Trophoblast cell (in vitro differentiated cells and primary cell): ENCODE measurements around the gene SLC10A1. TPM values are rescaled to one million over a fixed set of nuclear protein-coding genes. Genes with fewer than 3 reads are reported as not detected.

Experiments used
- DNase-seq, 2 donors: peaks; one replicate each; pipeline ENCODE4 v3.0.0-alpha.2; 2016
- H2AFZ ChIP-seq: 2 replicates; pipeline ENCODE4 v1.6.1; 2013; ENCODE audit warnings: low read length, moderate library complexity, mild to moderate bottlenecking; ENCODE audit not compliant: insufficient read depth, poor library complexity
- H2AK5ac ChIP-seq: 2 replicates; pipeline ENCODE4 v1.6.1; 2013; ENCODE audit warnings: mild to moderate bottlenecking, low read length
- H2BK120ac ChIP-seq: 2 replicates; pipeline ENCODE4 v1.6.1; 2013; ENCODE audit warnings: low read length, mild to moderate bottlenecking, moderate library complexity; ENCODE audit not compliant: insufficient read depth, poor library complexity
- H2BK12ac ChIP-seq: 2 replicates; pipeline ENCODE4 v1.6.1; 2013; ENCODE audit warnings: mild to moderate bottlenecking, low read length, moderate library complexity
- H2BK5ac ChIP-seq: 2 replicates; pipeline ENCODE4 v1.6.1; 2013; ENCODE audit warnings: low read length, low read depth, moderate library complexity, mild to moderate bottlenecking; ENCODE audit not compliant: poor library complexity
- H3K14ac ChIP-seq: 2 replicates; pipeline ENCODE4 v1.6.1; 2013; ENCODE audit warnings: mild to moderate bottlenecking, low read length
- H3K18ac ChIP-seq: 2 replicates; pipeline ENCODE4 v1.6.1; 2013; ENCODE audit warnings: mild to moderate bottlenecking, low read length
- H3K23ac ChIP-seq: 2 replicates; pipeline ENCODE4 v1.6.1; 2013; ENCODE audit warnings: low read length
- H3K27ac ChIP-seq: 2 replicates; pipeline ENCODE4 v1.5.1; 2013; ENCODE audit warnings: low read depth, mild to moderate bottlenecking, inconsistent platforms, low read length, moderate library complexity
- H3K27me3 ChIP-seq: 2 replicates; pipeline ENCODE4 v1.6.1; 2013; ENCODE audit warnings: inconsistent platforms, mild to moderate bottlenecking, low read length, moderate library complexity; ENCODE audit not compliant: insufficient read depth
- H3K36me3 ChIP-seq, 2 experiments: 1 replicate in 1 of 2; 2 replicates in 1 of 2; pipeline ENCODE4 v1.6.1; 2013; ENCODE audit warnings: low read length in 2 of 2, mild to moderate bottlenecking in 2 of 2, moderate library complexity in 1 of 2; ENCODE audit not compliant: insufficient read depth in 2 of 2, control insufficient read depth in 1 of 2
- H3K4ac ChIP-seq: 2 replicates; pipeline ENCODE4 v1.6.1; 2013; ENCODE audit warnings: low read depth, mild to moderate bottlenecking, low read length, moderate library complexity
- H3K4me1 ChIP-seq, 2 experiments: 1 replicate in 1 of 2; 2 replicates in 1 of 2; pipeline ENCODE4 v1.6.1; 2013; ENCODE audit warnings: low read length in 2 of 2, mild to moderate bottlenecking in 2 of 2, moderate library complexity in 1 of 2; ENCODE audit not compliant: insufficient read depth in 2 of 2, control insufficient read depth in 1 of 2
- H3K4me2 ChIP-seq: 2 replicates; pipeline ENCODE4 v1.6.1; 2013; ENCODE audit warnings: inconsistent platforms, mild to moderate bottlenecking, low read length, moderate library complexity
- H3K4me3 ChIP-seq: 2 replicates; pipeline ENCODE4 v1.5.1; 2013; ENCODE audit warnings: mild to moderate bottlenecking, low read depth, low read length, inconsistent platforms
- H3K79me1 ChIP-seq: one replicate; pipeline ENCODE4 v1.6.1; 2013; ENCODE audit warnings: low read length
- H3K79me2 ChIP-seq: 2 replicates; pipeline ENCODE4 v1.6.1; 2013; ENCODE audit warnings: low read length, mild to moderate bottlenecking; ENCODE audit not compliant: control insufficient read depth, insufficient read depth, poor library complexity
- H3K9ac ChIP-seq: 2 replicates; pipeline ENCODE4 v1.6.1; 2013; ENCODE audit warnings: mild to moderate bottlenecking, low read length
- H3K9me3 ChIP-seq: 2 replicates; pipeline ENCODE4 v1.6.1; 2013; ENCODE audit warnings: low read depth, mild to moderate bottlenecking, control low read depth, inconsistent platforms, low read length; ENCODE audit not compliant: insufficient read depth
- H4K12ac ChIP-seq: 2 replicates; pipeline ENCODE4 v1.6.1; 2013; ENCODE audit warnings: low read depth, mild to moderate bottlenecking, low read length, moderate library complexity
- H4K8ac ChIP-seq: 2 replicates; pipeline ENCODE4 v1.6.1; 2013; ENCODE audit warnings: low read depth, mild to moderate bottlenecking, low read length, moderate library complexity
- H4K91ac ChIP-seq: one replicate; pipeline ENCODE4 v1.6.1; 2013; ENCODE audit warnings: low read depth, mild to moderate bottlenecking, low read length, moderate library complexity
- WGBS: extraction: QIAGEN DNeasy Blood & Tissue Kit; methylation state at CpG from one replicate; pipeline ENCODE4 v1.1.7; 2013; ENCODE audit warnings: missing lambda C conversion rate; ENCODE audit not compliant: insufficient read length, insufficient coverage; ENCODE audit errors: extremely low coverage; 5-methylcytosine and 5-hydroxymethylcytosine counted together
- polyA plus RNA-seq: library from polyadenylated mRNA; stranded (reverse); fragments of 200-250 nt; gene quantifications from 2 replicates; pipeline ENCODE4 v1.2.3, GENCODE V29; 2013

SLC10A1 gene
- 0.07 TPM in 2 replicates for polyA plus RNA-seq

GRCh38 chr14:69796797-69797500 is at the start of gene SLC10A1:
TSS of gene SLC10A1 (minus strand) at chr14:69797241. CDS start at chr14:69797155, 86 bp downstream.
- no CpG with 5 or more reads among the region's 11 CpGs for WGBS
- no peak within 1 kb of the TSS for H2BK12ac ChIP-seq
- H3K27ac ChIP-seq, result no peak within 1 kb of the TSS
- H3K4ac ChIP-seq, result no peak within 1 kb of the TSS
- H3K4me3 ChIP-seq, result no peak within 1 kb of the TSS
- no peak within 1 kb of the TSS for H3K9ac ChIP-seq
- no peak within 1 kb of the TSS for H3K4me2 ChIP-seq
- H4K91ac ChIP-seq, result no peak within 1 kb of the TSS
- H3K4me1 ChIP-seq, result no peaks in the 10 kb centered on the region
- H2BK120ac ChIP-seq, result no peak within 1 kb of the TSS
- no peaks in the 10 kb centered on the region for H3K79me2 ChIP-seq
- no peak within 1 kb of the TSS for H4K8ac ChIP-seq
- H3K9me3 ChIP-seq, result peaks cover 2% of the 10 kb centered on the region
- no peaks in the 10 kb centered on the region for H3K36me3 ChIP-seq
- no peak within 1 kb of the TSS for H3K23ac ChIP-seq
- H3K14ac ChIP-seq, result no peak within 1 kb of the TSS
- no peak within 1 kb of the TSS for H2BK5ac ChIP-seq
- H3K18ac ChIP-seq, result no peak within 1 kb of the TSS
- H2AFZ ChIP-seq, result no peak within 1 kb of the TSS
- no peaks in the 10 kb centered on the region for H3K27me3 ChIP-seq
- H3K79me1 ChIP-seq, result no peaks in the 10 kb centered on the region
- DNase-seq, result no peak
- no peak within 1 kb of the TSS for H2AK5ac ChIP-seq
- H4K12ac ChIP-seq, result no peak within 1 kb of the TSS

GRCh38 chr14:69845787-69846186 is 48.7 kb upstream of the SLC10A1 start:
- no peak overlapping the region for H3K4ac ChIP-seq

GRCh38 chr14:69845050-69845581 is 48.1 kb upstream of the SLC10A1 start:
- no peak for DNase-seq
- no peaks in the 10 kb centered on the region for H3K9me3 ChIP-seq
- H2BK120ac ChIP-seq, result no peak overlapping the region
- no peak overlapping the region for H3K18ac ChIP-seq
- H3K79me1 ChIP-seq, result no peaks in the 10 kb centered on the region
- no peak overlapping the region for H3K4ac ChIP-seq
- no peak overlapping the region for H3K27ac ChIP-seq
- no CpG with 5 or more reads among the region's 2 CpGs for WGBS
- H2BK5ac ChIP-seq, result no peak overlapping the region
- H3K27me3 ChIP-seq, result no peaks in the 10 kb centered on the region
- H3K23ac ChIP-seq, result no peak overlapping the region
- H4K12ac ChIP-seq, result no peak overlapping the region
- H3K79me2 ChIP-seq, result no peaks in the 10 kb centered on the region
- no peaks in the 10 kb centered on the region for H3K36me3 ChIP-seq
- H2BK12ac ChIP-seq, result no peak overlapping the region
- no peak overlapping the region for H3K4me3 ChIP-seq
- H3K4me2 ChIP-seq, result no peak overlapping the region
- no peak overlapping the region for H3K9ac ChIP-seq
- H3K4me1 ChIP-seq, result no peaks in the 10 kb centered on the region
- H2AFZ ChIP-seq, result no peak overlapping the region
- no peak overlapping the region for H4K91ac ChIP-seq
- H4K8ac ChIP-seq, result no peak overlapping the region
- no peak overlapping the region for H3K14ac ChIP-seq
- no peak overlapping the region for H2AK5ac ChIP-seq

More at GRCh38 chr14:69845787-69846186, 48.7 kb upstream of the SLC10A1 start:
- H2BK12ac ChIP-seq, result no peak overlapping the region
- H2AFZ ChIP-seq, result no peak overlapping the region
- H3K4me3 ChIP-seq, result no peak overlapping the region
- no peaks in the 10 kb centered on the region for H3K4me1 ChIP-seq
- no peaks in the 10 kb centered on the region for H3K9me3 ChIP-seq
- no peaks in the 10 kb centered on the region for H3K79me1 ChIP-seq
- no peak overlapping the region for H4K91ac ChIP-seq
- H3K27ac ChIP-seq, result no peak overlapping the region
- H2AK5ac ChIP-seq, result no peak overlapping the region
- no peak overlapping the region for H3K14ac ChIP-seq
- no peak overlapping the region for H2BK5ac ChIP-seq
- H4K12ac ChIP-seq, result no peak overlapping the region
- no peak for DNase-seq
- H3K23ac ChIP-seq, result no peak overlapping the region
- H3K36me3 ChIP-seq, result no peaks in the 10 kb centered on the region
- H3K18ac ChIP-seq, result no peak overlapping the region
- H3K9ac ChIP-seq, result no peak overlapping the region
- H3K4me2 ChIP-seq, result no peak overlapping the region
- no peaks in the 10 kb centered on the region for H3K79me2 ChIP-seq
- WGBS, result no CpG with 5 or more reads among the region's 5 CpGs
- H3K27me3 ChIP-seq, result no peaks in the 10 kb centered on the region
- H4K8ac ChIP-seq, result no peak overlapping the region
- H2BK120ac ChIP-seq, result no peak overlapping the region

GRCh38 chr14:69844171-69844570 is 47.1 kb upstream of the SLC10A1 start:
- Histone ChIP-seq H3K4me1 (no peaks in the 10 kb centered on the region), H3K9me3 (no peaks in the 10 kb centered on the region), H3K18ac (no peak overlapping the region), H3K79me1 (no peaks in the 10 kb centered on the region), H4K12ac (no peak overlapping the region), H3K4me3 (no peak overlapping the region), H2BK12ac (no peak overlapping the region), H3K23ac (no peak overlapping the region), H2AFZ (no peak overlapping the region), H3K36me3 (no peaks in the 10 kb centered on the region), H3K27ac (no peak overlapping the region), H2BK120ac (no peak overlapping the region), H3K27me3 (no peaks in the 10 kb centered on the region), H4K8ac (no peak overlapping the region), H2BK5ac (no peak overlapping the region), H3K79me2 (no peaks in the 10 kb centered on the region), H3K4me2 (no peak overlapping the region), H3K4ac (no peak overlapping the region), H2AK5ac (no peak overlapping the region), H3K14ac (no peak overlapping the region), H3K9ac (no peak overlapping the region), H4K91ac (no peak overlapping the region)
- no CpG with 5 or more reads among the region's 2 CpGs for WGBS
- DNase-seq, result no peak
